ENCODE measurements around the gene EPS15. TPM values are rescaled to one million over a fixed set of nuclear protein-coding genes. Genes with fewer than 3 reads are reported as not detected.

EPS15 gene
- total and polyA plus RNA-seq, 9 of the 15 experiments (the other 6 are each of a cell fraction or from before 2014, with no cell fraction given), result 23.1 to 69.0 (median 41.7) TPM

DNA sequence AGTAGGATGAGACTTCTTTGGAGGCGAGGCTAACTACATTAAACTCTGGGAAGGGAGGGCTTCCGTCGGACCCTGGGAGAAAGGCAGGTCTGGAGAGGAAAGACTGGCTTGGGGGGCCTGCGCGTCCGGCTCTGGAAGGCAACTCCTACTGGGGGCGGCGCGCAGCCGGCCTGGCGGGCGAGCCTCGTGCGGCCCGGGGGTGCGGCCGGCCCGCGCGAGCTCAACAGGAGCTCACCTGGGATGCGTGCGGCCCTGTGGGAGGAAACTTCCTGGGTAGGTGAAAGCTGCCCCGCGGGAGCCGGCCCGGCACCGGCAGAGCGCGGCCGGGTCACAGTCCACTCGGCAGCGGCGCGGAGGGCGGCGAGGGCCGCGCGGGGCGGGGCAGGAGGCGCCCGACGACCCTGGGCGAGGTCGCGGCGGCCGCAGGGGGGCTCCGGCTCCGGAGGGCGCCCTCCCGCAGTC, 449 bp downstream of the EPS15 start (continued):
- TF ChIP-seq, protein P1, sequence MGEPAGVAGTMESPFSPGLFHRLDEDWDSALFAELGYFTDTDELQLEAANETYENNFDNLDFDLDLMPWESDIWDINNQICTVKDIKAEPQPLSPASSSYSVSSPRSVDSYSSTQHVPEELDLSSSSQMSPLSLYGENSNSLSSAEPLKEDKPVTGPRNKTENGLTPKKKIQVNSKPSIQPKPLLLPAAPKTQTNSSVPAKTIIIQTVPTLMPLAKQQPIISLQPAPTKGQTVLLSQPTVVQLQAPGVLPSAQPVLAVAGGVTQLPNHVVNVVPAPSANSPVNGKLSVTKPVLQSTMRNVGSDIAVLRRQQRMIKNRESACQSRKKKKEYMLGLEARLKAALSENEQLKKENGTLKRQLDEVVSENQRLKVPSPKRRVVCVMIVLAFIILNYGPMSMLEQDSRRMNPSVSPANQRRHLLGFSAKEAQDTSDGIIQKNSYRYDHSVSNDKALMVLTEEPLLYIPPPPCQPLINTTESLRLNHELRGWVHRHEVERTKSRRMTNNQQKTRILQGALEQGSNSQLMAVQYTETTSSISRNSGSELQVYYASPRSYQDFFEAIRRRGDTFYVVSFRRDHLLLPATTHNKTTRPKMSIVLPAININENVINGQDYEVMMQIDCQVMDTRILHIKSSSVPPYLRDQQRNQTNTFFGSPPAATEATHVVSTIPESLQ (CRISPR knock-in tag; IDR thresholded peaks at IDR 0.05), result no peak
- TF ChIP-seq ZNF785 (CRISPR knock-in tag; IDR thresholded peaks at IDR 0.05) (no peak), ZC3H4 (CRISPR knock-in tag; IDR thresholded peaks at IDR 0.05; ENCODE audit: borderline replicate concordance) (no peak; the same call in 1 of the 2 replicates), HEY1 (CRISPR knock-in tag; IDR thresholded peaks at IDR 0.05; ENCODE audit: borderline replicate concordance) (no peak), ZNF76 (CRISPR knock-in tag; IDR thresholded peaks at IDR 0.05; ENCODE audit: borderline replicate concordance) (no peak), ZNF253 (CRISPR knock-in tag; conservative IDR thresholded peaks at IDR 0.05) (no peak), DMBX1 (CRISPR knock-in tag; IDR thresholded peaks at IDR 0.05; ENCODE audit: borderline replicate concordance) (0 out of 2 replicates have a peak, but pooled peaks have one; percentile 19), MCM2 (IDR thresholded peaks at IDR 0.05; ENCODE audit: low read depth) (no peak), DIDO1 (tag; IDR thresholded peaks at IDR 0.05; ENCODE audit: low read depth) (no peak), NCOA6 (IDR thresholded peaks at IDR 0.05) (no peak), ZNF41 (CRISPR knock-in tag; conservative IDR thresholded peaks at IDR 0.05) (no peak), ARID2 (IDR thresholded peaks at IDR 0.05) (no peak)
- TF ChIP-seq, protein P2, sequence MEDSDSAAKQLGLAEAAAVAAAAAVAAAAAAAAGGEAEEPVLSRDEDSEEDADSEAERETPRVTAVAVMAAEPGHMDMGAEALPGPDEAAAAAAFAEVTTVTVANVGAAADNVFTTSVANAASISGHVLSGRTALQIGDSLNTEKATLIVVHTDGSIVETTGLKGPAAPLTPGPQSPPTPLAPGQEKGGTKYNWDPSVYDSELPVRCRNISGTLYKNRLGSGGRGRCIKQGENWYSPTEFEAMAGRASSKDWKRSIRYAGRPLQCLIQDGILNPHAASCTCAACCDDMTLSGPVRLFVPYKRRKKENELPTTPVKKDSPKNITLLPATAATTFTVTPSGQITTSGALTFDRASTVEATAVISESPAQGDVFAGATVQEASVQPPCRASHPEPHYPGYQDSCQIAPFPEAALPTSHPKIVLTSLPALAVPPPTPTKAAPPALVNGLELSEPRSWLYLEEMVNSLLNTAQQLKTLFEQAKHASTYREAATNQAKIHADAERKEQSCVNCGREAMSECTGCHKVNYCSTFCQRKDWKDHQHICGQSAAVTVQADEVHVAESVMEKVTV (CRISPR knock-in tag; IDR thresholded peaks at IDR 0.05), result no peak
- TF ChIP-seq, protein P3, sequence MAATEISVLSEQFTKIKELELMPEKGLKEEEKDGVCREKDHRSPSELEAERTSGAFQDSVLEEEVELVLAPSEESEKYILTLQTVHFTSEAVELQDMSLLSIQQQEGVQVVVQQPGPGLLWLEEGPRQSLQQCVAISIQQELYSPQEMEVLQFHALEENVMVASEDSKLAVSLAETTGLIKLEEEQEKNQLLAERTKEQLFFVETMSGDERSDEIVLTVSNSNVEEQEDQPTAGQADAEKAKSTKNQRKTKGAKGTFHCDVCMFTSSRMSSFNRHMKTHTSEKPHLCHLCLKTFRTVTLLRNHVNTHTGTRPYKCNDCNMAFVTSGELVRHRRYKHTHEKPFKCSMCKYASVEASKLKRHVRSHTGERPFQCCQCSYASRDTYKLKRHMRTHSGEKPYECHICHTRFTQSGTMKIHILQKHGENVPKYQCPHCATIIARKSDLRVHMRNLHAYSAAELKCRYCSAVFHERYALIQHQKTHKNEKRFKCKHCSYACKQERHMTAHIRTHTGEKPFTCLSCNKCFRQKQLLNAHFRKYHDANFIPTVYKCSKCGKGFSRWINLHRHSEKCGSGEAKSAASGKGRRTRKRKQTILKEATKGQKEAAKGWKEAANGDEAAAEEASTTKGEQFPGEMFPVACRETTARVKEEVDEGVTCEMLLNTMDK (IDR thresholded peaks at IDR 0.05; ENCODE audit: borderline replicate concordance, insufficient read depth, low read depth, low read length, poor library complexity, severe bottlenecking), result no peak
- TF ChIP-seq, protein P4, sequence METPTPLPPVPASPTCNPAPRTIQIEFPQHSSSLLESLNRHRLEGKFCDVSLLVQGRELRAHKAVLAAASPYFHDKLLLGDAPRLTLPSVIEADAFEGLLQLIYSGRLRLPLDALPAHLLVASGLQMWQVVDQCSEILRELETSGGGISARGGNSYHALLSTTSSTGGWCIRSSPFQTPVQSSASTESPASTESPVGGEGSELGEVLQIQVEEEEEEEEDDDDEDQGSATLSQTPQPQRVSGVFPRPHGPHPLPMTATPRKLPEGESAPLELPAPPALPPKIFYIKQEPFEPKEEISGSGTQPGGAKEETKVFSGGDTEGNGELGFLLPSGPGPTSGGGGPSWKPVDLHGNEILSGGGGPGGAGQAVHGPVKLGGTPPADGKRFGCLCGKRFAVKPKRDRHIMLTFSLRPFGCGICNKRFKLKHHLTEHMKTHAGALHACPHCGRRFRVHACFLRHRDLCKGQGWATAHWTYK (CRISPR knock-in tag; IDR thresholded peaks at IDR 0.05), result peak; percentile 64; the same call in 1 of the 2 replicates
- TF ChIP-seq, protein P5, sequence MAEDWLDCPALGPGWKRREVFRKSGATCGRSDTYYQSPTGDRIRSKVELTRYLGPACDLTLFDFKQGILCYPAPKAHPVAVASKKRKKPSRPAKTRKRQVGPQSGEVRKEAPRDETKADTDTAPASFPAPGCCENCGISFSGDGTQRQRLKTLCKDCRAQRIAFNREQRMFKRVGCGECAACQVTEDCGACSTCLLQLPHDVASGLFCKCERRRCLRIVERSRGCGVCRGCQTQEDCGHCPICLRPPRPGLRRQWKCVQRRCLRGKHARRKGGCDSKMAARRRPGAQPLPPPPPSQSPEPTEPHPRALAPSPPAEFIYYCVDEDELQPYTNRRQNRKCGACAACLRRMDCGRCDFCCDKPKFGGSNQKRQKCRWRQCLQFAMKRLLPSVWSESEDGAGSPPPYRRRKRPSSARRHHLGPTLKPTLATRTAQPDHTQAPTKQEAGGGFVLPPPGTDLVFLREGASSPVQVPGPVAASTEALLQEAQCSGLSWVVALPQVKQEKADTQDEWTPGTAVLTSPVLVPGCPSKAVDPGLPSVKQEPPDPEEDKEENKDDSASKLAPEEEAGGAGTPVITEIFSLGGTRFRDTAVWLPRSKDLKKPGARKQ (CRISPR knock-in tag; IDR thresholded peaks at IDR 0.05), result no peak
- TF ChIP-seq, protein P6, sequence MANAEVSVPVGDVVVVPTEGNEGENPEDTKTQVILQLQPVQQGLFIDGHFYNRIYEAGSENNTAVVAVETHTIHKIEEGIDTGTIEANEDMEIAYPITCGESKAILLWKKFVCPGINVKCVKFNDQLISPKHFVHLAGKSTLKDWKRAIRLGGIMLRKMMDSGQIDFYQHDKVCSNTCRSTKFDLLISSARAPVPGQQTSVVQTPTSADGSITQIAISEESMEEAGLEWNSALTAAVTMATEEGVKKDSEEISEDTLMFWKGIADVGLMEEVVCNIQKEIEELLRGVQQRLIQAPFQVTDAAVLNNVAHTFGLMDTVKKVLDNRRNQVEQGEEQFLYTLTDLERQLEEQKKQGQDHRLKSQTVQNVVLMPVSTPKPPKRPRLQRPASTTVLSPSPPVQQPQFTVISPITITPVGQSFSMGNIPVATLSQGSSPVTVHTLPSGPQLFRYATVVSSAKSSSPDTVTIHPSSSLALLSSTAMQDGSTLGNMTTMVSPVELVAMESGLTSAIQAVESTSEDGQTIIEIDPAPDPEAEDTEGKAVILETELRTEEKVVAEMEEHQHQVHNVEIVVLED (CRISPR knock-in tag; IDR thresholded peaks at IDR 0.05), result no peak

All from K562 (cell line).